ENCODE results near the gene PPP1R13L. TPM values are rescaled to one million over a fixed set of nuclear protein-coding genes. Genes with fewer than 3 reads are reported as not detected.

PPP1R13L gene
- total and polyA plus RNA-seq, 4 donors = 14.0 to 37.3 (median 33.0) TPM

- Histone ChIP-seq H3K4me3 (peak overlapping the region; percentile 2), H3K27ac (ENCODE audit: low read depth in 1 of 2, low read length in 1 of 2) (peak overlapping the region; percentile 49 to 96), H3K27me3 (ENCODE audit: control insufficient read depth in 3 of 3, insufficient read depth in 3 of 3, low read length in 2 of 3) (no peaks in the 10 kb centered on the region), H3K9ac (ENCODE audit: insufficient read depth in 1 of 2, low read length in 2 of 2) (peak overlapping the region in 1 of 2 donors; percentile 46), H3K36me3 (ENCODE audit: control insufficient read depth in 4 of 4, insufficient read depth in 4 of 4, low read length in 4 of 4) (no peaks in the 10 kb centered on the region), H3K4me1 (ENCODE audit: control insufficient read depth in 5 of 5, insufficient read depth in 5 of 5, low read length in 5 of 5) (peaks cover 0 to 11% (median 2%) of the 10 kb centered on the region in 5 donors), H3K9me3 (ENCODE audit: control insufficient read depth in 4 of 4, insufficient read depth in 3 of 4, low read length in 3 of 4) (no peaks in the 10 kb centered on the region)
- WGBS, 2 donors = 2 to 3% methylated on average over 48 to 73 of the region's 73 CpGs
- DNase-seq (peak in 2 of 3 donors; percentile 54 to 56), ATAC-seq (ENCODE audit: insufficient read depth, low FRiP score) (no peak)
- no peak for TF ChIP-seq CTCF (IDR thresholded peaks at IDR 0.05; ENCODE audit: control extremely low read depth, extremely low read depth)
These were observed 23.7 kb upstream of the PPP1R13L start for GRCh38 chr19:45428384-45429231.

GRCh38 chr19:45424191-45425058 is 19.6 kb upstream of the PPP1R13L start:
- DNase-seq (peak; percentile 37 to 62 (median 52)), ATAC-seq (ENCODE audit: insufficient read depth, low FRiP score) (peak; percentile 60)
- no peaks in the 10 kb centered on the region for H3K27me3 ChIP-seq (ENCODE audit: control insufficient read depth in 3 of 3, insufficient read depth in 3 of 3, low read length in 2 of 3)
- peak overlapping the region; percentile 16 to 63 for H3K9ac ChIP-seq (ENCODE audit: insufficient read depth in 1 of 2, low read length in 2 of 2)
- H3K36me3 ChIP-seq (ENCODE audit: control insufficient read depth in 4 of 4, insufficient read depth in 4 of 4, low read length in 4 of 4) = peaks cover 0 to 14% (median 8%) of the 10 kb centered on the region in 4 donors
- 13 to 15% methylated on average over 23 to 24 of the region's 24 CpGs for WGBS, 2 donors
- H3K4me3 ChIP-seq = peak overlapping the region; percentile 77
- peak overlapping the region; percentile 97 for H3K27ac ChIP-seq (ENCODE audit: low read depth in 1 of 2, low read length in 1 of 2)
- H3K4me1 ChIP-seq (ENCODE audit: control insufficient read depth in 5 of 5, insufficient read depth in 5 of 5, low read length in 5 of 5) = peaks cover 0 to 17% (median 5%) of the 10 kb centered on the region in 5 donors
- no peaks in the 10 kb centered on the region for H3K9me3 ChIP-seq (ENCODE audit: control insufficient read depth in 4 of 4, insufficient read depth in 3 of 4, low read length in 3 of 4)
- no peak for TF ChIP-seq CTCF (IDR thresholded peaks at IDR 0.05; ENCODE audit: control extremely low read depth, extremely low read depth)

- peak within 1 kb of the TSS; percentile 16 to 63 for H3K9ac ChIP-seq (ENCODE audit: insufficient read depth in 1 of 2, low read length in 2 of 2)
- H3K36me3 ChIP-seq (ENCODE audit: control insufficient read depth in 4 of 4, insufficient read depth in 4 of 4, low read length in 4 of 4) = peaks cover 2 to 20% (median 8%) of the 10 kb centered on the region in 4 donors
- H3K9me3 ChIP-seq (ENCODE audit: control insufficient read depth in 4 of 4, insufficient read depth in 3 of 4, low read length in 3 of 4) = no peaks in the 10 kb centered on the region
- H3K4me3 ChIP-seq = peak within 1 kb of the TSS; percentile 77
- DNase-seq (peak; percentile 93 to 95 (median 94)), ATAC-seq (ENCODE audit: insufficient read depth, low FRiP score) (peak; percentile 85)
- peak within 1 kb of the TSS; percentile 97 for H3K27ac ChIP-seq (ENCODE audit: low read depth in 1 of 2, low read length in 1 of 2)
- no peaks in the 10 kb centered on the region for H3K27me3 ChIP-seq (ENCODE audit: control insufficient read depth in 3 of 3, insufficient read depth in 3 of 3, low read length in 2 of 3)
- peaks cover 0 to 17% (median 5%) of the 10 kb centered on the region in 5 donors for H3K4me1 ChIP-seq (ENCODE audit: control insufficient read depth in 5 of 5, insufficient read depth in 5 of 5, low read length in 5 of 5)
- no peak for TF ChIP-seq CTCF (IDR thresholded peaks at IDR 0.05; ENCODE audit: control extremely low read depth, extremely low read depth)
- WGBS, 2 donors = 0 to 1% methylated on average over 37 of the region's 37 CpGs
These were observed 18.8 kb upstream of the PPP1R13L start, which contains the start of gene ERCC1 for GRCh38 chr19:45423589-45424190. ERCC1 (minus strand) TSS chr19:45423917; CDS start chr19:45423374, 543 bp downstream.

All from lung (tissue), 12 donors.